Karpas-422 (cell line): Measurements from ENCODE around the gene CLVS2. TPM values are rescaled to one million over a fixed set of nuclear protein-coding genes. Genes with fewer than 3 reads are reported as not detected.

Experiments
- DNase-seq: peaks from one replicate; pipeline ENCODE4 v3.0.0-alpha.2; 2015
- H2AFZ ChIP-seq: fragments of 200-600 bp; sonication (generic); 2 replicates; pipeline ENCODE4 v1.6.1; 2014; ENCODE audit warnings: antibody characterized with exemption, low read length, mixed read lengths
- H3K27ac ChIP-seq: fragments of 200-600 bp; sonication (generic); 2 replicates; pipeline ENCODE4 v1.5.1; 2014; ENCODE audit warnings: mild to moderate bottlenecking, low read length, moderate library complexity
- H3K27me3 ChIP-seq: fragments of 200-600 bp; sonication (generic); 2 replicates; pipeline ENCODE4 v1.6.1; 2014; ENCODE audit warnings: low read length, mixed read lengths
- H3K36me3 ChIP-seq: fragments of 200-600 bp; sonication (generic); 2 replicates; pipeline ENCODE4 v1.6.1; 2014; ENCODE audit warnings: low read length, mixed read lengths; ENCODE audit not compliant: insufficient read depth
- H3K4me1 ChIP-seq: fragments of 200-600 bp; sonication (generic); 2 replicates; pipeline ENCODE4 v1.6.1; 2014; ENCODE audit warnings: mild to moderate bottlenecking, low read length, mixed read lengths
- H3K4me2 ChIP-seq: fragments of 200-600 bp; sonication (generic); 2 replicates; pipeline ENCODE4 v1.6.1; 2014; ENCODE audit warnings: low read length, low read depth, mild to moderate bottlenecking; ENCODE audit not compliant: poor library complexity, severe bottlenecking
- H3K4me3 ChIP-seq: fragments of 200-600 bp; sonication (generic); 2 replicates; pipeline ENCODE4 v1.5.1; 2014; ENCODE audit warnings: mild to moderate bottlenecking, antibody characterized with exemption, low read length, mixed read lengths
- H3K79me2 ChIP-seq: fragments of 200-600 bp; sonication (generic); 2 replicates; pipeline ENCODE4 v1.6.1; 2014; ENCODE audit warnings: mild to moderate bottlenecking, low read length, mixed read lengths
- H3K9ac ChIP-seq: fragments of 200-600 bp; sonication (generic); 2 replicates; pipeline ENCODE4 v1.6.0; 2014; ENCODE audit warnings: low read length
- H3K9me2 ChIP-seq: fragments of 200-600 bp; sonication (generic), shearing (Covaris generic); replicated peaks from 2 replicates; pipeline ENCODE4 v1.6.0; 2014; ENCODE audit warnings: mild to moderate bottlenecking, low read length, moderate library complexity; ENCODE audit not compliant: insufficient read depth
- H3K9me3 ChIP-seq: fragments of 300-700, 200-600 bp; sonication (generic); 2 replicates; pipeline ENCODE4 v1.6.1; 2014; ENCODE audit warnings: low read length, mixed read lengths
- H4K20me1 ChIP-seq: fragments of 200-600 bp; sonication (generic); 2 replicates; pipeline ENCODE4 v1.6.1; 2014; ENCODE audit warnings: mild to moderate bottlenecking, antibody characterized with exemption, low read length, low read depth; ENCODE audit not compliant: insufficient read depth
- total RNA-seq: library from RNA; depleted of rRNA; stranded (reverse); fragments of >200 nt; shearing (Covaris generic); gene quantifications from 2 replicates; pipeline ENCODE4 v1.2.3, GENCODE V29; 2014; ENCODE audit warnings: low replicate concordance

CLVS2 gene
- total RNA-seq, 1 experiment from 2014 or later = not detected

DNA sequence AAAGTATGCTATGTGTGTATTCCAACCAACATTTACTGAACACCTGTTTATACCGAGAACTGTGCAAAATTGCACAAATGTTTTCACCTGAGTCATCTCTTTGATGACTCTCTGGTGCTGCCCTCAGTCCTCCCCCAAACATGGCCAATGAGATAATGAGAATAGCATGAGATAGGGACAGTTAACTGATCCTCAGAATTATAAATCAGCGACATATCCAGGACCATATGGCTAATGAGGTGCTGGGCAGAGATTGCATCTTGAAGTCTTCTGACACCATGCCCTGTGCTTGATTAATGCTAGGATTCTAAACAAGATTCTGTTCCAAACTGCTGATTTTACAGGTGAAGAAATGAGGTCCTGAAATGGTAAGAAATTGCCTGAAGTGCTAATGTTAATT lies 13.0 kb downstream of the CLVS2 start:
- no peak for DNase-seq
- no peaks in the 10 kb centered on the region for H3K36me3 ChIP-seq

DNA sequence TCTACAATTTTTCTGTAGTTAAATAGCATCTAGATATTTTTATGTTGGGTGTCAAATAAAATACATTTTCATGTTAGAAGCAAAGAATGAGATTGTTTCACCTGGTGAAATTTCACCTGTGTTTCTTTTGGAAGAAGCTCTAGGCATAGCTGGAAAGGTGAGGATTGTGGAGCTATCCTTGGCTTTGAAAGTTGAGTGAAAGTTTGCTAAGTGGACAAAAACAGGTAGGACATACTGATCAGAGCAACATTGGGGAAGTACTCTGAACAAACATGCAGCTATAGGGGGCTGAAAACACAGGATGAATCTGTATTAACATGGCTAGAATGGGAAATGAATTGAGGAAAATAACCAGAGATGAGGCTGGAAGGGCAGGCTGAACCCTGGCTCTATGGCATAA lies 18.8 kb downstream of the CLVS2 start:
- no peaks in the 10 kb centered on the region for H3K27me3 ChIP-seq
- peaks cover 20% of the 10 kb centered on the region for H3K9me3 ChIP-seq
- no peaks in the 10 kb centered on the region for H3K4me1 ChIP-seq
- H3K9me2 ChIP-seq = no peaks in the 10 kb centered on the region
- no peaks in the 10 kb centered on the region for H3K79me2 ChIP-seq
- H3K27ac ChIP-seq = no peak overlapping the region
- no peak overlapping the region for H3K4me2 ChIP-seq
- H2AFZ ChIP-seq = no peak overlapping the region
- H3K36me3 ChIP-seq = no peaks in the 10 kb centered on the region
- no peak overlapping the region for H3K4me3 ChIP-seq
- H3K9ac ChIP-seq = no peak overlapping the region
- no peaks in the 10 kb centered on the region for H4K20me1 ChIP-seq
- no peak for DNase-seq

More for the DNA sequence above, 13.0 kb downstream of the CLVS2 start:
- Histone ChIP-seq H2AFZ (no peak overlapping the region), H3K9ac (no peak overlapping the region), H3K4me1 (no peaks in the 10 kb centered on the region), H3K4me3 (no peak overlapping the region), H3K27ac (no peak overlapping the region), H3K9me2 (no peaks in the 10 kb centered on the region), H4K20me1 (no peaks in the 10 kb centered on the region), H3K27me3 (no peaks in the 10 kb centered on the region), H3K79me2 (no peaks in the 10 kb centered on the region), H3K9me3 (peaks cover 23% of the 10 kb centered on the region), H3K4me2 (no peak overlapping the region)

DNA sequence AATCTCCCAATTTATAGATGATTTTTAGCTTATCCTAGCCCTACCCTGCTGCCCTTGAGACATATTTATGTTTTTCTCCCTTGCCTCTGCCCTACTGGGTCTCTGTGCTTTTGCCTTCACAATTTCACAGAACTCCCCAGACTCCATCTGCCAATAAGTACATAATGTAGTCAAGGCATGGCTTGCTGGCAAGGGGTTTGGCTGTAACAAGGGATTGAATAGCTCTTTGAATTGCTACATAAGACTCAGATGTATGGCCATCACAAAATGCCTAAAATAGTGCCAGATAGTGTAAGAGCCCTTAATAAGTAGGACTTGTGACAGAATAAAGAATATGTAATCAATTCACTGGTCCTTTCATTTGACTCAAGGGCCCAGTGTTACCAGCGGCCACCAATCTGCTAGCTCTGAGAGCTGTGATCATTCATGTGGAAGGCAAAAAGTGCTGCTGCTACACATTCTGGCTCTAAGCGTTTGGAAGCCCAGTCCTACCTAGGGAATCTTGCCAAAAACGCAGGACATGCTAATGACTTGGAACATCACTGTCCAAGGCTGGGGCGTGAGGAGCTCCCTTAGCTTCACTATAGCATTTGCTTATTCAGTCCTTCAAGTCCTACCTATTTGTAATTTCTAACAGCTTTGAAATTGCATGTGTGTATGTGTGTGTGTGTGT lies 20.5 kb downstream of the CLVS2 start:
- H3K9me2 ChIP-seq = no peaks in the 10 kb centered on the region
- H4K20me1 ChIP-seq = no peaks in the 10 kb centered on the region
- H3K27me3 ChIP-seq = no peaks in the 10 kb centered on the region
- H3K9me3 ChIP-seq = peaks cover 20% of the 10 kb centered on the region; the same call in 1 of the 2 replicates
- H3K79me2 ChIP-seq = no peaks in the 10 kb centered on the region
- DNase-seq = no peak
- no peak overlapping the region for H3K27ac ChIP-seq
- H2AFZ ChIP-seq = no peak overlapping the region
- H3K9ac ChIP-seq = no peak overlapping the region
- H3K4me3 ChIP-seq = no peak overlapping the region
- no peaks in the 10 kb centered on the region for H3K36me3 ChIP-seq
- no peaks in the 10 kb centered on the region for H3K4me1 ChIP-seq
- no peak overlapping the region for H3K4me2 ChIP-seq

DNA sequence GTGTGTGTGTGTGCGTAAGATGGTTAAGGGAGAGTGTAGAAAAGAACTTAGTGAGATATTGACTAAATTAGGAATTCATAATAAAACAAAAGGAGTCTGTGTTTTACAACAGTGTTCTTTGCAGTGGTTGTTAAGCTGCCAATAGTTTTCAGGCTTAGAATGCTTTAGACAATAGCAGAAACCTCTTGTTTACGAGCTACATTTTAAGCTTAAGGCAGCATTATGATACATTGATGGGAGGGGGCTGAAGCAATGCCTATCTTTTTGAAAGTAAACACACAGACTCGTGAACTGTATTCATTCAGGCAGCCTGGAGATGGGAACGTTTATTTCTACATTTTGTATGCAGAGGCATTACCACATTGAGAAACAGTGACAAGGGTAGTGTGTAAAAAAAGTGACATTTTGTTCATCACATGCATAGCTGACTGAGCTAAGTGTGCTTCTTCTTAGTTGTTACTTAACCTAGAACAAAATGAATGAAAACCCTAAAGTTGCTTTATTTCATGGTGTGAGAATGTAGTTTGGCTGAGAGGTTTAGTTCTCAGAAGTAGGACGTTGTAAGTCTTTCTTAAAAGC lies 21.2 kb downstream of the CLVS2 start:
- Histone ChIP-seq H3K9me2 (no peaks in the 10 kb centered on the region), H3K4me1 (no peaks in the 10 kb centered on the region)

DNA sequence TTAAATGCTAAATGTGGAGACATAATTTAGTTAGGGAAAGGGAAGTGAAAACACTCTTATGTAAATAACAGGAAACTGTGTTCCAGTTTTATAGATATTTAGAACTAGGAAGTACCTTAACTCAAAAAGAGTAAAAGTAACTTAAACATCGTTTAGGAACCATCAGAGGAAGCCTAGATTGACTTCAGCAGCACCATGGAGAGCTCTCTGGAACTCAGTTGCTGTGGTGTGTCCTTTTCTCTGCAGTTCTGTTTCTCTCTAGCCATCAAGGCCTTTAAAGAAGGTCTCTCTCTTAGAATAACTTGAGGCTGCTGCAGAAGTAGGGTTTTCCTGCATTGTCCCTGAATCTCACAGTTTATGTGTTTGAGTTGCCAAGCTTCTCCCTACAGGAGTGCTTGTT lies 26.9 kb downstream of the CLVS2 start:
- no peaks in the 10 kb centered on the region for H3K79me2 ChIP-seq
- H3K4me1 ChIP-seq = no peaks in the 10 kb centered on the region
- no peaks in the 10 kb centered on the region for H3K27me3 ChIP-seq
- no peak overlapping the region for H3K4me2 ChIP-seq
- no peak overlapping the region for H3K27ac ChIP-seq
- no peak for DNase-seq
- H3K9me2 ChIP-seq = no peaks in the 10 kb centered on the region
- H3K9ac ChIP-seq = no peak overlapping the region
- no peaks in the 10 kb centered on the region for H3K36me3 ChIP-seq
- peaks cover 27% of the 10 kb centered on the region for H3K9me3 ChIP-seq
- no peak overlapping the region for H3K4me3 ChIP-seq
- no peaks in the 10 kb centered on the region for H4K20me1 ChIP-seq
- H2AFZ ChIP-seq = no peak overlapping the region

More for the DNA sequence above, 21.2 kb downstream of the CLVS2 start:
- no peak overlapping the region for H3K27ac ChIP-seq
- H3K79me2 ChIP-seq = no peaks in the 10 kb centered on the region
- no peak overlapping the region for H3K4me2 ChIP-seq
- no peak overlapping the region for H3K9ac ChIP-seq
- DNase-seq = no peak
- no peak overlapping the region for H2AFZ ChIP-seq
- H3K27me3 ChIP-seq = no peaks in the 10 kb centered on the region
- peaks cover 20% of the 10 kb centered on the region; the same call in 1 of the 2 replicates for H3K9me3 ChIP-seq
- H3K36me3 ChIP-seq = no peaks in the 10 kb centered on the region
- no peaks in the 10 kb centered on the region for H4K20me1 ChIP-seq
- no peak overlapping the region for H3K4me3 ChIP-seq

DNA sequence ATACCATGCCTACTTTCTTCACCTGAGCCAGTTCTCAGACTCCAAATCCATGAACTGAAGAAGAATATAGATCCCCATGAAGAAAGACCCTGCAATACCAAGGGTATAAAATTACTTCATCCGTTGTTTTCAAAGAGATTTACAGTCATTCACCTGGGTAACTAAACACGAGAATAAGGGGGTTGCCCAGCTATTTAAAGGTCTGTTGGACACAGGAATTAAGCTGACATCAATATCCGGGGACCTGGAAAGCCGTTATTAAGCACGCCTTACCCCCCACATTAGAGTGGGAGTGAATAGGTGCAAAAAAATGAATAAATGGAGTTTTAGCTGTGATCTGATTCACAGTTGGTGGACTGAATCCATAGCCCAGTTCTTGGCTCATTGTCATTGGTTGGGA lies 28.9 kb downstream of the CLVS2 start:
- no peaks in the 10 kb centered on the region for H3K27me3 ChIP-seq
- no peak overlapping the region for H3K9ac ChIP-seq
- no peak overlapping the region for H2AFZ ChIP-seq
- H3K27ac ChIP-seq = no peak overlapping the region
- no peaks in the 10 kb centered on the region for H3K9me2 ChIP-seq
- DNase-seq = no peak
- peaks cover 27% of the 10 kb centered on the region for H3K9me3 ChIP-seq
- no peak overlapping the region for H3K4me2 ChIP-seq
- H3K79me2 ChIP-seq = no peaks in the 10 kb centered on the region
- no peak overlapping the region for H3K4me3 ChIP-seq
- H3K36me3 ChIP-seq = no peaks in the 10 kb centered on the region
- H4K20me1 ChIP-seq = no peaks in the 10 kb centered on the region
- no peaks in the 10 kb centered on the region for H3K4me1 ChIP-seq

DNA sequence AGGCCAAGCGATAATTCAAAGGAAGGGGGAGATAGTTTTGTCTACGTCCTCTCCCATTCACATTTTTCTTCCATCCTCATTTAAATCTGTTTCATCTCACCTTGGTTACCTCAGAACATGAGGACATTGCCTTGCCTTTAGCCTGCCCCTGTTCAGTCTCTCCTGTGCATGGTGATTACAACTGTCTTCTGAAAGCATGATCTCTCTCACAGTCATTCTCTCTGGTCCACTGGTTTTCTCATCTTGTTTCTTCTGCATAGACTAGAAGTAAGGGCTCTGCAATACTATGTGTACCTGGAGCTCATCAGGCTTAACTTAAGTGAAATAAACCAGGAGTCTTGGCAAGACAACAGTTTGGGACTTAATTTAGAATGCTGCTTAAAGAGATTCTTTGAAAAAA lies 31.4 kb downstream of the CLVS2 start:
- H3K4me1 ChIP-seq = no peaks in the 10 kb centered on the region
- H2AFZ ChIP-seq = no peak overlapping the region
- no peak overlapping the region for H3K9ac ChIP-seq
- no peak overlapping the region for H3K4me2 ChIP-seq
- H3K27ac ChIP-seq = no peak overlapping the region
- H3K79me2 ChIP-seq = no peaks in the 10 kb centered on the region
- no peaks in the 10 kb centered on the region for H4K20me1 ChIP-seq
- no peaks in the 10 kb centered on the region for H3K36me3 ChIP-seq
- no peak for DNase-seq
- H3K9me3 ChIP-seq = peaks cover 22% of the 10 kb centered on the region
- no peaks in the 10 kb centered on the region for H3K27me3 ChIP-seq
- H3K9me2 ChIP-seq = no peaks in the 10 kb centered on the region
- H3K4me3 ChIP-seq = no peak overlapping the region

DNA sequence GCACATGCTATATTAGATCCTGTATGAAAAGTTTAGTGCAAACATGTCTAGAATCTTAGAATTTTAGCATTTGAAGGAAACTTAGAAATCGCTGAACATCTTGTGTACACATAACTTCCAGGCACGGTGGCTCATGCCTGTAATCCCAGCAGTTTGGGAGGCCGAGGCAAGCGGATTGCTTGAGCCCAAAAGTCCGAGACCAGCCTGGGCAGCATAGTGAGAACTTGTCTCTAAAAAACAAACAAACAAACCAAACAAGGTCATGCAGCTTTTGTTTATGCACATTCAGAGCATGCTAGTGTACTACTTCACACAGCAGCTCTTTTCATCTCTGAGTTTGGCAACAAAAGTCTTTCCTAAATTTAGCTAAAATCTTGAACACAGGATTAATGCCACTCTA lies 32.2 kb downstream of the CLVS2 start:
- Histone ChIP-seq H4K20me1 (no peaks in the 10 kb centered on the region), H3K79me2 (no peaks in the 10 kb centered on the region)

More for the DNA sequence above, 32.2 kb downstream of the CLVS2 start:
- Histone ChIP-seq H3K9me3 (peaks cover 24% of the 10 kb centered on the region), H3K36me3 (no peaks in the 10 kb centered on the region), H3K9ac (no peak overlapping the region), H3K4me3 (no peak overlapping the region), H3K27me3 (no peaks in the 10 kb centered on the region), H3K27ac (no peak overlapping the region), H2AFZ (no peak overlapping the region), H3K9me2 (no peaks in the 10 kb centered on the region), H3K4me2 (no peak overlapping the region), H3K4me1 (no peaks in the 10 kb centered on the region)
- DNase-seq = no peak
